Right lobe of liver (tissue), 6 donors: ENCODE results near the gene NAT14. TPM values are rescaled to one million over a fixed set of nuclear protein-coding genes. Genes with fewer than 3 reads are reported as not detected.
A peak's percentile ranks its signal among the peaks of the same experiment; 100 is the strongest.

Experiments
- ATAC-seq, 4 donors: fragments of 200-7000 bp; cut with Tn5 transposase; one replicate each; pipeline ENCODE4 v1.9.1; 2020; ENCODE audit warnings: mild to moderate bottlenecking in 4 of 4, moderate library complexity in 4 of 4
- DNase-seq, 3 donors: peaks; one replicate each; pipeline ENCODE4 v3.0.0-alpha.2; 2020
- H3K27ac ChIP-seq, 3 donors: fragments of 200-600 bp; one replicate each; pipeline ENCODE4 v1.8.0; 2022
- H3K27me3 ChIP-seq, 2 donors: fragments of 200-600 bp; one replicate each; pipeline ENCODE4 v1.8.0; 2022
- H3K36me3 ChIP-seq, 4 donors: fragments of 200-600 bp; sonication (generic) in 1 of 4; one replicate each; pipeline versions ENCODE4 v1.5.1 to v1.8.0; 2017 to 2022; ENCODE audit warnings: control low read depth in 1 of 4
- H3K4me1 ChIP-seq, 4 donors: fragments of 200-600 bp; sonication (generic) in 1 of 4; one replicate each; pipeline versions ENCODE4 v1.5.1 to v1.8.0; 2017 to 2022; ENCODE audit warnings: control low read depth in 1 of 4
- H3K4me3 ChIP-seq, 3 donors: fragments of 200-600 bp; one replicate each; pipeline ENCODE4 v1.8.0; 2022
- H3K9me3 ChIP-seq, 4 donors: fragments of 200-600 bp; sonication (generic) in 1 of 4; one replicate each; pipeline versions ENCODE4 v1.5.1 to v1.8.0; 2017 to 2022; ENCODE audit warnings: control low read depth in 1 of 4
- POLR2A ChIP-seq: fragments of 450-650 bp; IDR thresholded peaks from one replicate; pipeline ENCODE4 v1.6.1; 2017; ENCODE audit warnings: antibody characterized with exemption, mild to moderate bottlenecking
- WGBS: methylation state at CpG from one replicate; pipeline ENCODE4 v1.1.6; 2018; ENCODE audit warnings: low coverage, low lambda C conversion rate; ENCODE audit not compliant: insufficient coverage; ENCODE audit errors: missing lambda C conversion rate; 5-methylcytosine and 5-hydroxymethylcytosine counted together
- intact Hi-C, 2 donors: fragments of 100-400 bp; cut with DNase I; formaldehyde crosslinking; loops; one replicate each; pipeline versions ENCODE4 v1.11.2 to v1.14.1; 2022
- total RNA-seq, 6 experiments: library from RNA; depleted of rRNA in 2 of 6; stranded (reverse); fragments of >200 nt in 2 of 6; fragmentation: NEBNext Ultra II Directional in 3 of 6; extraction: Animal tissue kit (Norgen Biotek cat#: 25700) in 3 of 6; gene quantifications; one replicate each; pipeline versions ENCODE4 v1.1.0 to v1.2.4, GENCODE V29; 2016 to 2023
- TF ChIP-seq, protein P1 (sequence below), 4 donors: fragments of 200-600 bp in 3 of 4; fragments of 450-650 bp in 1 of 4; IDR thresholded peaks; one replicate each; pipeline versions ENCODE4 v1.5.1 to v1.8.0; 2016 to 2022; ENCODE audit warnings: antibody characterized with exemption in 4 of 4, mild to moderate bottlenecking in 2 of 4
- donor health status: DM: no; HTN: yes; CAD: no.
- donor health status: DM: no; HTN: no; CAD: no.
- donor health status: DM: no; HTN: no; CAD: no.
- donor health status: DM: no; HTN: yes; CAD: no.
- donor health status: DM: no; HTN: yes; CAD: no.

NAT14 gene
- total RNA-seq, 6 experiments from 2014 or later: 2.5 to 6.0 (median 3.9) TPM

DNA sequence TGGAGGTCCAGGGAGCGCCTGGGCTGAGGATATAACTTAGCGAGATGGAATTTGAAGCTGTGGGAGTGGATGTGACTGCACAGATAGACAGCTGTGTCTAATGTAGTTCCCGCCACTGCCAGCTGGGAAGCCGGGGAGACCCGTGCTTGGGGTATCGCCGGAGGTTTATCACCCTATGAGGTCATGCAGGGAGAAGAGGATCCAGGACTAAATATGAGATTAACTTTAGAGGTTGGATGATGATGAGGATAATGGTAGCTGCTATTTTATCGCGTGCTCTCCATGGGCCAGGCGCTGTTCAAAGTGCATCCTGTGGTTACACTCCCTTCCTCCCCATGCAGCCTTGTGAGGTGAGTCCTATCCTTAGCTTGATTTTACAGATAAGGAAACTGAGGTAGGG lies 23.1 kb downstream of the NAT14 start:
- no peak overlapping the region for H3K27ac ChIP-seq
- DNase-seq: no peak
- H3K4me1 ChIP-seq: no peaks in the 10 kb centered on the region
- H3K27me3 ChIP-seq: no peaks in the 10 kb centered on the region
- no peak for ATAC-seq
- intact Hi-C loops: no loop called here
- TF ChIP-seq POLR2A: no peak
- TF ChIP-seq, protein P1, sequence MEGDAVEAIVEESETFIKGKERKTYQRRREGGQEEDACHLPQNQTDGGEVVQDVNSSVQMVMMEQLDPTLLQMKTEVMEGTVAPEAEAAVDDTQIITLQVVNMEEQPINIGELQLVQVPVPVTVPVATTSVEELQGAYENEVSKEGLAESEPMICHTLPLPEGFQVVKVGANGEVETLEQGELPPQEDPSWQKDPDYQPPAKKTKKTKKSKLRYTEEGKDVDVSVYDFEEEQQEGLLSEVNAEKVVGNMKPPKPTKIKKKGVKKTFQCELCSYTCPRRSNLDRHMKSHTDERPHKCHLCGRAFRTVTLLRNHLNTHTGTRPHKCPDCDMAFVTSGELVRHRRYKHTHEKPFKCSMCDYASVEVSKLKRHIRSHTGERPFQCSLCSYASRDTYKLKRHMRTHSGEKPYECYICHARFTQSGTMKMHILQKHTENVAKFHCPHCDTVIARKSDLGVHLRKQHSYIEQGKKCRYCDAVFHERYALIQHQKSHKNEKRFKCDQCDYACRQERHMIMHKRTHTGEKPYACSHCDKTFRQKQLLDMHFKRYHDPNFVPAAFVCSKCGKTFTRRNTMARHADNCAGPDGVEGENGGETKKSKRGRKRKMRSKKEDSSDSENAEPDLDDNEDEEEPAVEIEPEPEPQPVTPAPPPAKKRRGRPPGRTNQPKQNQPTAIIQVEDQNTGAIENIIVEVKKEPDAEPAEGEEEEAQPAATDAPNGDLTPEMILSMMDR (IDR thresholded peaks at IDR 0.05): no peak
- no peaks in the 10 kb centered on the region for H3K9me3 ChIP-seq
- 58% methylated on average over 9 of the region's 10 CpGs for WGBS
- H3K4me3 ChIP-seq: no peak overlapping the region
- H3K36me3 ChIP-seq: no peaks in the 10 kb centered on the region

- Histone ChIP-seq H3K27ac (peak overlapping the region; percentile 81 to 88 (median 87)), H3K4me1 (no peaks in the 10 kb centered on the region), H3K9me3 (no peaks in the 10 kb centered on the region), H3K4me3 (peak overlapping the region; percentile 49 to 60 (median 55)), H3K27me3 (no peaks in the 10 kb centered on the region), H3K36me3 (no peaks in the 10 kb centered on the region)
- TF ChIP-seq, protein P1 (IDR thresholded peaks at IDR 0.05): peak; percentile 63 to 94 (median 80)
- TF ChIP-seq POLR2A: peak; percentile 40
- ATAC-seq: peak; percentile 100
- intact Hi-C loops: loop anchor here (5.0 kb wide), 2 partner anchors 90 to 115 kb away; partner anchors contain the start of gene ZNF865 (in 1 of the 2)
- 1% methylated on average over 21 of the region's 61 CpGs for WGBS
- DNase-seq: peak; percentile 94 to 95 (median 94)
Observed at GRCh38 chr19:55516878-55517620, 32.1 kb downstream of the NAT14 start.

DNA sequence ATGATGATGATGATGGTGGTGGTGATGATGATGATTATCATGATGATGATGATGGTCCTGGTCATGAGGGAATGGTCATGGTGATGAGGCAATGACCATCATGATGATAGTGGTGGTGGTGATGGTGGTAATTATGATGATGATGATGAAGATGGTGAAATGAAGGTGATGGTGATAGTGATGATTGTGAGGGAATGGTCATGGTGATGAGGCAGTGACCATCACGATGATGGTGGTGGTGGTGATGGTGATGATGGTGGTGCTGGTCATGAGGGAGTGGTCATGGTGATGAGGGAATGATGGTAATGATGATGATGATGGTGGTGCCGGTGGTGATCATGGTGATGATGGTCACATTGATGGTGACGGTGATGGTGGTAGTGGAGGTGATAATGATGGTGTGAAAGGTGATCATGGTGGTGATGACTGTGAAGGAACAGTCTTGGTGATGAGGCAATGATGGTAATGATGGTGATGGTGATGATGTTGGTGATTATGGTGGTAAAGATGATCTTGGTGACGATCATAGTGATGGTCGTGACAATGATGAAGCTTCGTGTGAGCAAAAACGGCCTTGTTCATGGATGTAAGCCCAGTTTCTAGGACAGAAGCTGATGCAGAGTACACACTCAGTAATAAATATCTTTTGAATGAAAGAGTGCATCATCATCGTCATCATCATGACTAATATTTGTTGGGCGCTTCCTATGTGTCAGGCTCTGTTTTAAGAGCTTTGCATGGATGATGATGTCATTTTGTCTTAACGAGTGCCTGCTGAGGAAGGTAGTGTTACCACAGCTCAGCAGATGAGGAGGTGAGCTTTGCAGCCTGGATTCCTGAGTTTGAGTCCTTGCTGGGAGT lies 34.7 kb downstream of the NAT14 start:
- H3K4me3 ChIP-seq: no peak overlapping the region
- H3K27me3 ChIP-seq: no peaks in the 10 kb centered on the region
- TF ChIP-seq, protein P1 (IDR thresholded peaks at IDR 0.05): no peak
- TF ChIP-seq POLR2A: no peak
- H3K9me3 ChIP-seq: no peaks in the 10 kb centered on the region
- no peaks in the 10 kb centered on the region for H3K36me3 ChIP-seq
- H3K4me1 ChIP-seq: no peaks in the 10 kb centered on the region
- DNase-seq (no peak), ATAC-seq (no peak)
- intact Hi-C loops: loop anchor here (5.0 kb wide), 2 partner anchors 88 to 113 kb away; partner anchors contain the start of gene ZNF865 (in 1 of the 2)
- 84% methylated on average over 8 of the region's 10 CpGs for WGBS
- no peak overlapping the region for H3K27ac ChIP-seq

DNA sequence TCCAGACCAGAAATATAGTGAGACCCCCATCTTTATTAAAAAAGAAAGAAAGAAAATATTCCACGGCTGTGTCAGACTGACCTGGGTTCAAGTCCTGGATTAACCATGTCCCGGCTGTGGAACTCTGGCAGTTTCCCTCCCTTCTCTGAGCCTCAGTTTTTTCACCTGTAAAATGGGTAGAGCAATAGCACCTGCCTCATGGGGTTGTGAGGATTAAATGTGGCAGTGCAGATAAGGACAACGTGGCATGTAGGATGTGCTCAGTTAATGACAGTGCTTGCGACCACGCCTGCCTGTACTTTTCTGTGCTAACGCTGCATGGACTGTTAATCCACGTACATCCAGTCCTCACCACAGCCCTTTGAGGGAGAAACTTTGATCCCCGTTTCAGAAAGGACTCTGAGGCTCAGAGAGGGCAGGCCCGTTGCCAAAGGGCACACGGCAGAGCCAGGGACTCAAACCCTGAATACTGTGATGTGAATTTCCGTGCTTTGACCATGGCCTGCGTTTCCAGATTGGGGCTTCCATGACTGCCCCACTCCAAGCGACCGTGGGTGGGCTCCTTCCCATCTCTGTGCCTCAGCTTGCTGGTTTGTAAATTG lies 35.8 kb downstream of the NAT14 start:
- WGBS: 54% methylated on average over 9 of the region's 14 CpGs
- intact Hi-C loops: no loop called here

More for the DNA sequence above, 35.8 kb downstream of the NAT14 start:
- no peak overlapping the region for H3K27ac ChIP-seq
- no peak for TF ChIP-seq POLR2A
- ATAC-seq (no peak), DNase-seq (no peak)
- H3K4me1 ChIP-seq: no peaks in the 10 kb centered on the region
- H3K4me3 ChIP-seq: no peak overlapping the region
- H3K27me3 ChIP-seq: no peaks in the 10 kb centered on the region
- H3K36me3 ChIP-seq: no peaks in the 10 kb centered on the region
- no peaks in the 10 kb centered on the region for H3K9me3 ChIP-seq
